GM10266 (cell line): ENCODE results near the gene WDR26.

Experiments used
- DNase-seq: peaks from one replicate; pipeline ENCODE4 v3.0.0; 2012; ENCODE audit errors: extremely low spot score
- CTCF ChIP-seq: IDR thresholded peaks from 2 replicates; pipeline ENCODE4 v1.5.1; 2012; ENCODE audit warnings: mild to moderate bottlenecking, low read depth; ENCODE audit not compliant: control insufficient read depth, insufficient read depth; ENCODE audit errors: missing control alignments

WDR26 gene

DNA sequence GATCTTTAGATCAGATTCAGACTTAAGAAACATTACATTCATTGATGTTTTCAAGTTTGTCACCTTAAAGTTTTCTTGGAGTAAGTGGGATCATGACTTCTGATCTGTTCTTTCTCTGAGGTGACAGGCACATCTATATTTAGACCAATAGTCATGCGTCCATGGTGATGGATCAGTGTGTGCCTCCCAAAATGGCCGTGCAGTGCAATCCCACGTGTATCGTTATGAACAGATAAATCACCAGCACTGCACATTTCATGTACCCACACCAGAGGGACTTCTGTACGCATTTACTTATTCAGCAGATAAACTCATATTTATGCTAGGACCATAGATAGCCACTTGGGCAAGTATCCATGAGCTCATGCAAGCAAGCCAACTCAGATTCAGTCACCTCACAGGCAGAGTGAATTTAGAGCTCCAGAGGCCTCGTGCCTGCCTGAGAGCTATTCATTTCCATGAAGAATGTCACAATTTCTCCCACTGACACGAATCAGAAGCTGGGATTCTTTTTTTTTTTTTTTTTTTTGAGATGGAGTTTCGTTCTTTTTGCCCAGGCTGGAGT lies 13.9 kb upstream of the WDR26 start:
- TF ChIP-seq CTCF, result no peak
- DNase-seq, result no peak

DNA sequence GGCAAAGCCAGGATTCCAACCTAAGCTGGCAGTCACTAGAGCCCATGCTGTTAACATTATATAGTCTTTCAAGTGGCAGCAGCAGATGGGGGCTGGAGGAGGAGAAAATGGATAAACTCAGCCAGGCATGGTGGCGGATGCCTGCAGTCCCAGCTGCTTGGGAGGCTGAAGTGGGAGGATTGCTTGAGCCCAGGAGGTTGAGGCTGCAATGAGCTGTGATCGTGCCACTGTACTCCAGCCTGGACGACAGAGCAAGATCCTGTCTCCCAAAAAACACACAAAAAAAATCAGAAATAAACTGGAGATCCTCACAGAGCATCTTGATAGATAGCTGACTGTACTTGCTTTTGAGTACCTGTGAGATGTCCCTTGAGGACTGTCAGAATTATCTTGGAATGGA lies 13.4 kb upstream of the WDR26 start:
- TF ChIP-seq CTCF, result no peak
- DNase-seq, result no peak

DNA sequence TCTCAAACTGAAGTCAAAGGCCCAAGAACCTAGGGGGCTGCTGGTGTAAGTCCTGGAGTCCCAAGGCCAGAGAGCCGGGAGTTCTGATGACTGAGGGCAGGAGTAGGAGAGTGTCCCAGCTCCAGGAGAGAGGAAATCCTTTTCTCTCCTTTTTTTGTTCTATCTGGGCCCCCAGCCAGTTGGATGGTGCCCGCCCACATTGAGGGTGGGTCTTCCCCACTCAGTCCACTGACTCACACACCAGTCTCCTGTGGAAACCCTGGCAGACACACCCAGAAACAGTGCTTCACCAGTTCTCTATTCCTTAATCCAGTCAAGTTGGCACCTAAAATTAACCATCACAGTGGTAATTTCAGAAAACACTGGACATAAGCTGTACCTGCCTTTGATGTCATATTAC lies 12.7 kb upstream of the WDR26 start:
- DNase-seq, result no peak
- TF ChIP-seq CTCF, result no peak

- TF ChIP-seq CTCF, result no peak
- DNase-seq, result no peak
Observed at GRCh38 chr1:224438989-224439388, 4.4 kb upstream of the WDR26 start.

GRCh38 chr1:224435999-224436398 lies 1.4 kb upstream of the WDR26 start:
- no peak for DNase-seq
- TF ChIP-seq CTCF, result no peak

DNA sequence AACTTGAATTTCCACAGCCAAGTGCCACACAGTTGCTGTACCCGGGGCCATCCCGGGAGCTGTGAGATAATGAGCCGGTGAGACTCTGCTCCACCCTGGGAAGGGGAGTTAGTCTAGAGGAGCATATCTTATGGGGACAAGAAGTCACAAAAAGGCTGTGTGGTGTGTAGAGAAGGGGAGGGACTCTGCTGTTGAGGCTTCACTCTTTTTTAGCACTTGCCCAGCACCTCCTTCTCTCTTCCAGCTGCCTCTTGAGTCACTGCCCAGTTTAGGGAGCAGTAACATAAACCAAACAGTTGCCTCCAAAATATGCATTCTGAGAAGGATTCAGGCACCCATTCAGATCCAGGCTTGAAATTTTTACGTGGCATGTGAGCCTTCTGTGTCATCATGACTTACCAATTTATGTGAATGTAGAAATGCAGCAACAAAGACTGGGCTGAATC lies 744 bp upstream of the WDR26 start:
- TF ChIP-seq CTCF, result no peak

DNA sequence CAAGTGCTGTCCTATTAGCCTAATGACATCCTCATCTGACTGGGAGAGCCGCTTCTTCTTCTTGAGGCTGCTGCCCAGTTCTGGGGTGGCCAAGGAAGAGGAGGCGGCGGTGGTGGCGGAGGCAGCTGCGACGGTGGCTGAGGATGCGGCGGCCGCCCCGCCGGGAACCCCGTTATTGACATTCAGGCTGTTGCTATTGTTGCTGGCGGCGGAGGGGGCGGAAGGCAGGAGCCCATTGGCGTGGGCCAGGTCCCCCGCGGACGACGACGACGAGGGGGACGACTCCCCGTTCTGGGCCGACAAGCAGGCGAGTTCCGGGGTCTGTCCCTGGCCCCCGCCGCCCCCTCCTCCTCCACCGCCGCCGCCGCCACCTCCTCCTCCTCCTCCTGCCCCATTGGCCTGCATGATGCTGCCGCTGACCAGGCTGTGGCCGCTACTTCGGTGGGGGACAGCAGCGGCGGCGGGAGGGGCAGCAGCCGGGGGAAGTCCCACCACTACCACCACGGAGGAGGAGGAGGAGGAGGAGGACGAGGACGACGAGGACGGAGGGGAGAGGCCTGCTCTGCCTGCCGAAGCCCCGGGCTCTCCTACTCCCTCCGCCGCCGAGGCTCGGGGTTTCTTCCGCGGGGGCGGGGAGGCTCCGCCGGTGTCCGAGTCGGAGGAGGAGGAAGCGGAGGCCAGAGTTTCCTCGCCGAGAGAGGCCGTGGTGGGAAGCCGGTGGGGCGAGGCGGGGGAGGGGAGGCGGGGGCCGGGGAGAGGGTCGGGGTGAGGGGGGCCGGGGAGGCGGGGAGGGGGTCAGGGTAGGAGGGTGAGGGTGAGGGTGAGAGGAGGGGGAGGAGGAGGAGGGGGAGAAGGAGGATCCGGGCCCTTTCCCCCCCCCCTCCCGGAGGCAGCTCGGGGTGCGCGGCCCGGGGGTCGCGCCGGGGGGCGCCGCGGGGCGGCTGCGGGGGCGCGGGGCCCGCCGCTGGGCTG lies 610 bp downstream of the WDR26 start:
- TF ChIP-seq CTCF, result no peak

More for the DNA sequence above, 744 bp upstream of the WDR26 start:
- DNase-seq, result peak; percentile 44

More for the DNA sequence above, 610 bp downstream of the WDR26 start:
- DNase-seq, result peak; percentile 53
